A673 (cell line): ENCODE data around the gene GANC.

Source experiments
- CTCF ChIP-seq: fragments of 300-800, 200-600 bp; sonication (generic); conservative IDR thresholded peaks from 2 replicates; pipeline ENCODE4 v1.5.1; 2017; ENCODE audit warnings: low read depth, mild to moderate bottlenecking, antibody characterized with exemption, low read length, moderate library complexity, mixed read lengths
- EZH2 ChIP-seq: fragments of 200-600 bp; sonication (generic); IDR thresholded peaks from 2 replicates; pipeline ENCODE4 v1.6.1; 2017; ENCODE audit warnings: borderline replicate concordance, low read depth, mild to moderate bottlenecking, mixed read lengths, antibody characterized with exemption, low read length; ENCODE audit not compliant: poor library complexity, severe bottlenecking

- TF ChIP-seq CTCF, result no peak
- TF ChIP-seq EZH2, result no peak
These were observed 83.8 kb downstream of the GANC start for GRCh38 chr15:42356851-42357250.
